Fibroblast of upper back skin (primary cell): Measurements from ENCODE around the gene SLC9A5.
A peak's percentile ranks its signal among the peaks of the same experiment; 100 is the strongest.

ENCODE experiments used
- DNase-seq: peaks from one replicate; pipeline ENCODE4 v3.0.0-alpha.2; 2013

Gene SLC9A5

DNA sequence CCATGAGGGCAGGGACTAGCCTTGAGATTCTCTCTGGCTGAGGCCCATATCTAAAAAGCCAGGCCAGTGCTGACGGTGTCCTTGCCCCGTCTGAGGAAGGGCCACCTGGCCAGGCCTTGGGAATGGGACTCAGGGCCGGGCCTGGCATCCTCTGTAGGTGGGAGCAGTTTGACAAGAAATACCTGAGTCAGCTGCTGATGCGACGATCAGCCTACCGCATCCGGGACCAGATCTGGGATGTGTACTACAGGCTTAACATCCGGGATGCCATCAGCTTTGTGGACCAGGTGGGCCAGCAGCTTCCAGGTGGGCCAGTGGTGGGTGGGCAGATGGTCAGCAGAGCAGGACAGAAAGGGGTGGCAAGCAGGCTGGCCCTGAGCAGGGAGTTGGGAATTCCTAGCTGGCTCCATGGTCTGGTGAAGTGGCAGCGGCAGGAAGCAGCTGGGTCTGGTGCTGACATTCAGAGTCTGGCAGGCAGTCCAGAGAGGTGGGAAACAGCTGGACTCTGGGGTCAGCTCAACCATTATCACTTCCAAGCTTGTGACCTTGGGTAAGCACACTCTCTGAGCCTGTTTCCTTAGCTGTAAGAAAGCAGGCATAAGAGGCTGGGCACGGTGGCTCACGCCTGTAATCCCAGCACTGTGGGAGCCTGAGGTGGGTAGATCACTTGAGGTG lies 9.5 kb downstream of the SLC9A5 start:
- no peak for DNase-seq

DNA sequence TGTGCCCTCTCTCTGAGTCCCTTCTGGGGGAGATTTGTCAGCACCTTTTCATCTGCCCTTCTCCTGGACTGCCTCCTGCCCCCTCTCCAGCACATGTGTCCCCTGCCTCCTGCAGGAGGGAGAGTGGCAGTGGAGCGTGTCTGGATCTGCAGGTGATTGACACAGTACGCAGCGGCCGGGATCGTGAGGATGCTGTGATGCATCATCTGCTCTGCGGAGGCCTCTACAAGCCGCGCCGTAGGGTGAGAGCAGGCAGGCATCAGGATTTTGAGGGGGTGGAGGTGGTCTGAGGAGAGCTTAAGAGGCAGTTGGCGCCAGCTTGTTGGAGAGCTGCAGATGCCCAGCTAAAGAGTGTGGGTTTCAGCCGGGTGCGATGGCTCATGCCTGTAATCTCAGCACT lies 10.9 kb downstream of the SLC9A5 start:
- DNase-seq: no peak

DNA sequence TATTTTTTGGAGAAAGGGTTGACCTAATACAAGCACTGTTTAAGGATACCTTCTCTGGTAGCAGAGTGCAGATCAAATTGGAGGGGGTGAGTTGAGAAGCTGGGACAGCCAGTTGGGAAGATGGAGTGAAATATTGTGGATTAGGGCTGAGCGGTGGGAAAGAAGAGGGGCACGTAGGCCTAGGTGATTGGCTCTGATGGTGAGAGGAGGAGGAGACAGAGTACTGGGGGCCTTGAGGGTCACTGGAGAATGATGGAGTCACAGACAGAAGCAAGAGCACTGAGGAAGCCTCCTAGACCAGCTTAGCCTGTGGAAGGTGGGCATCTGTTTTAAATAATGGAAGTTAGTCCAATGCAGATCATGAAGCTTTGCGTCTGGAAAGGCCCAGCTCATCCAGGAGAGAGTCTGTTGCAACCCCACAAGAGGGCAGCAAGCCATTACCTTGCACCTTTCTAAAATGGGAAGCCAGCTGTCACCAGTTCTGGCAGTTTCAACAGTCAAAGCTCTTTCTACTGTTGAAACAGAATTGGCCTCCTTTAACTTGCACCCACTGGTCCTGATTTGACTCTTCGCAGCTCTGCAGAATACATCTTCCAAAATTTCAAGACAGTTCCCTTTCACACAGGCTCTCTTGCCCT lies 11.8 kb downstream of the SLC9A5 start:
- DNase-seq: peak; percentile 74

DNA sequence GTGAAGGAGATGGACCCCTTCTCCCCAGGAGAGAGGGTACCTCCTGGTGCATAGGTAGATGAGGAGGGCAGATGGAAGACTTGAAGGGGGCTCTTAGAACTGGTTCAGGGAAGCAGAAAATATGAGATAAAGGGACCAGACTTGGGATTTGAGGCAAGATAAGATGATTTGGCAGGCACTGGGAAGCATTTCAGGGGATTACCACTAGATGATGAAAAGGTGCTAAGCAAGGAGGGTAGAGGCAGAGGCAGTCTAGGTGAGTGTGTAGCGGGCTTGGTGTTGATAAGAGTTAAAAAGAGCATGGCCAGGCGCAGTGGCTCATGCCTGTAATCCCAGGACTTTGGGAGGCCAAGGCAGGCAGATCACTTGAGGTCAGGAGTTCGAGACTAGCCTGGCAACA lies 14.4 kb downstream of the SLC9A5 start:
- no peak for DNase-seq

DNA sequence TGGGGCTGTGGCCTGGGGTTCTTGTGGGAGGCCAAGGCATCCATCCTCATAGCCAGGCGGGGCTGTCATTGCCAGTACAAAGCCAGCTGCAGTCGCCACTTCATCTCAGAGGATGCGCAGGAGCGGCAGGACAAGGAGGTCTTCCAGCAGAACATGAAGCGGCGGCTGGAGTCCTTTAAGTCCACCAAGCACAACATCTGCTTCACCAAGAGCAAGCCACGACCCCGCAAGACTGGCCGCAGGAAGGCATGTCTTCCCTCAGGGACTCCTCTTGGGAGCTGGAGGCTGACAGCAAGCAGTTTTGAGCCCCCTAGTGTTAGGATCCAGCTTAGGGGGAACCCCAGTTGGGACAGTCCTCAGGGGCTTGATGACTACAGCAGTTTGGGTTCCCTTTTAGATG lies 15.5 kb downstream of the SLC9A5 start:
- DNase-seq: no peak

DNA sequence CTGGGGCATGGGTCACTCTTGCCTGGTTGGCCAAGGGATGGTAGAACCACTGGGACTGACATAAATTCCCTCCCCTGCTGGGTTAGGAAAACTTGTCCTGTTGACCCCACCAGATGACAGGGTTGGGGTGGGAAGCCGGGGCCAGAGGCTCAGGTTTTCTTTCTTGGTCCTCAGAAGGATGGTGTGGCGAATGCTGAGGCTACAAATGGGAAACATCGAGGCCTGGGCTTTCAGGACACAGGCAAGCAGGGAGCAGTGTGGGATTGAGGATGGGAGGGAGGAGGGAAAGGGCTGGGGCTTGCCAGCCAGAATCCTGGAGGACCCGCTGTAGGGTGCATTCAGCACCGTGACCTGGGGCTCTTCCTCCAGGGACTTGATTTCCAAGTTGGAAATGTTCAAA lies 16.1 kb downstream of the SLC9A5 start:
- DNase-seq: no peak

DNA sequence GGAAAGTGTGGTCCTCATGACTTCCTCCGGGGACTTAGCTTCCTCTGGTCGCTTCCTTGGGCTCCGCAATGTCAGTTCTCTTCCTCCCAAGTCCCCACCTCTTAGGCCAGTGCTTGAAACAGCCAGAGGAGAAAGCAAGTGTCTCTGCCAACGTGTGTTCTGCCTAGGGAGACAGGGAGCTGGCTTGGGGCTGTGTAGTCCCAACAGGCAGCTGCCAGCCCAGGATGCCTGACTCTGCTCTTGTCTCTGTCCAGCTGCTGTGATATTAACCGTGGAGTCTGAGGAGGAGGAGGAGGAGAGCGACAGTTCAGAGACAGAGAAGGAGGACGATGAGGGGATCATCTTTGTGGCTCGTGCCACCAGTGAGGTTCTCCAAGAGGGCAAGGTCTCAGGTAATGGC lies 17.1 kb downstream of the SLC9A5 start:
- no peak for DNase-seq

DNA sequence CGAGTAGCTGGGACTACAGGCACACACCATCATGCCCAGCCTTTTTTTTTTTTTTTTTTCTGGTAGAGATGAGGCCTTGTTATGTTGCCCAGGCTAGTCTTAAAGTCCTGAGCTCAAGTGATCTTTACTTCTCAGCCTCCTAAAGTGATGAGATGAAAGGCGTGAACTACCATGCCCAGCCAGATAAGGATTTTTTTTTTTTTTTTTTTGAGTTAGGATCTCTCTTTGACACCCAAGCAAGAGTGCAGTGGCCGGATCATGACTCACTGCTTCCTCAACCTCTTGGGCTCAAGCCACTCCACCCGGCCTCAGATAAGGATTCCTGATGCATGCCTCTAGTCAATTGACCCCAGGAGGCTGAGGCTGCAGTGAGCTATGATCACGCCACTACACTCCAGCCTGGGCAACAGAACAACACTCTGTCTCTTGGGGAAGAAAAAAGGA lies 19.4 kb downstream of the SLC9A5 start:
- DNase-seq: peak; percentile 95

DNA sequence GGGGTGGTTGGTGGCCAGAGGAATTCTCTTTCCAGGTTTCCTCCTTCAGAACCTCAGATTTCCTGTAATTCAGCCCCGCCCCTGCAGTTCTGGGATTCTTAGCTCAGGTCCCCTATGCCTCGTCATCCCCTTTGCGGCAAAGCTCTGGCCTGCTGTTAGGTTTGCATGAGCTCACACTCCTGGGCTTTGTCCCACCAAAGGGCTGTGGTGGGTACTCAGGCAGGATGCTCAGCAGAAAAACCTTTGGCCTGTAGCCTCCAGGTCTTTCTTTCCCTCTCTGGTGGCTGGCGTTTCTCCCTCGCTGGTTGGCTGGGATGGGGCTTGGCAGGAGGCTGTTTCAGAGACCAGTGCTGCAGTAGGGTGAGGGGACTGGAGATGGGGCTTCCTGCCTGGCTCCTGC lies 21.0 kb downstream of the SLC9A5 start:
- DNase-seq: peak; percentile 86

DNA sequence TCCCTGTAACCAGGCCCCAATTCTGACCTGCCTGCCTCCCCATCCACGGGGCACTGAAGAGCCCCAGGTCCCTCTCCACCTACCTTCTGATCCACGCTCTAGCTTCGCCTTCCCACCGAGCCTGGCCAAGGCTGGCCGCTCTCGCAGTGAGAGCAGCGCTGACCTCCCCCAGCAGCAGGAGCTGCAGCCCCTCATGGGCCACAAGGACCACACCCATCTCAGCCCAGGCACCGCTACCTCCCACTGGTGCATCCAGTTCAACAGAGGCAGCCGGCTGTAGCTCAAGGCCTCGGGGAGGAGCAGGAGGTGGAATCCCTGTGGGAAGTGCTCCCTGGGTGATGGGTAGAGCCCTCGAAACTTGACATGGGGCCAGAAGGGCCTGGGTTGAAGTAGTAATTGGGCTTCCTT lies 22.2 kb downstream of the SLC9A5 start:
- DNase-seq: no peak

DNA sequence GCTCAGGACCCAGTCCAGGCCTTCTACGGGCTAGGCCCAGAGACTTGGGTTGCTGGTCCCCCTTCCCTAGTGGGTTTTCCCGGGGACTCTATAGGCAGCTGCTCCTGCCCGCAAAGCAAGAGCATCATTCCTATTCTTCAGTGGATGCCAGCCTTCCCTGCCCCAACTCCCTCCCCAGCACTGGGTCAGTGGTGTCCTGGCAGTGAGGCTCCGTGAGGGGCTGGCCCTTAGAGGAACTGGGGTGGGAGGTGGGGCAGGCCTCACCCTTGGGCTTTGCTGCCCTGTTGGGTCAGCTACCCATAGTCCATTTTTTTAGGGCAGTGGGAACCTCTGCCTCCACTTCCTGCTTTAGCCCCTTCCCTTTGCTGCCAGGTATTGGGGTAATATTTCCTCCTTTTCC lies 22.7 kb downstream of the SLC9A5 start:
- DNase-seq: no peak

DNA sequence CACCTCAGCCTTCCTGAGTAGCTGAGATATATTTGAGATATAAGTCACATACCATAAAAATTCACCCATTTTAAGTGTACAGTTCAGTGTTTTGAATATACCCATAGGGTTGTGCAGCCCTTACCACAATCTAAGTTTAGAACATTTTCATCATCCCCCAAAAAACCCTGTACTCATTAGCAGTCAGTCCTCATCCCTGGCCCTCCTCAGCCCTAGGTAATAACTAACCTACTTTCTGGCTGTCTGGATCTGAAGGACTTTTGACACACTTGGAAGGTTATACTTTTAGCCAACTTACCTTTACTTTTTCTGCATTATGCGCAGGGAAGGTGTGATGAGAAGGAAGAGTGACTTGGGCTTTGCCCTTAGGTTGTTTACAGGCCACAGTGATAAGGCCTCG lies 26.5 kb downstream of the SLC9A5 start:
- no peak for DNase-seq

DNA sequence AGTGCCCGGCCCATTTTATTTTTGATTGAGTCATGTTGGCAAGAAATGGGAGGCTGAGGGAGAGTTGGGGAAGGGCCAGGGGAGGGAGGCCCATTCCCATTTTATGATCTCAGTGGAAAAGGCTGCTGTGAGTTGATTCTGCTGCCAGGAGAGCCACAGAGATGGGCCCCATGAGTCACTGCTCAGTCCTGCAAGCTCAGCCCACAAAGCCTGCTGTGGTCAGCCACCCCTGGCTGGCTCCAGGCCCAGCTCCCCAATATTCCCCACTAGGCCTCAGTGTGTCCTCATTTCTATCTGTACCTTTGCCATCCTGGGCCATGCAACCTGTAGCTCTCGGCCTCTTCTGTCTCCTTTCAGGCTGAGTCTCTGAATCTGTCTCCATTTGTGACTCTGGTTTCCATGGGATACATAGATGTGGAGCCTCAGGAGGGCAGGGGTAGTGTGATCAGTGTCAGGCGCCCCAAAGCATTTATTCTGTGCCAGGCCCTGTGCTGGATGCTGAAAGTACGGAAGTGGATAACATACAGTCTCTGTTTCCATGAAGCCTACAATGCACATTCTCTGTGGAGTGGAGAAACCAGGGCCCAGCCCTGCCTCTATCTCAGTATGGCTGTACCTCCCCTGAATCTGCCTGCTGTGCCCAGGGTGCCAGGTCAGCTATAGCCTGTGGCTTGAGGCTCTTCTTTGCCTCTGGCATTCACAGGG lies 28.7 kb downstream of the SLC9A5 start:
- DNase-seq: peak; percentile 100

DNA sequence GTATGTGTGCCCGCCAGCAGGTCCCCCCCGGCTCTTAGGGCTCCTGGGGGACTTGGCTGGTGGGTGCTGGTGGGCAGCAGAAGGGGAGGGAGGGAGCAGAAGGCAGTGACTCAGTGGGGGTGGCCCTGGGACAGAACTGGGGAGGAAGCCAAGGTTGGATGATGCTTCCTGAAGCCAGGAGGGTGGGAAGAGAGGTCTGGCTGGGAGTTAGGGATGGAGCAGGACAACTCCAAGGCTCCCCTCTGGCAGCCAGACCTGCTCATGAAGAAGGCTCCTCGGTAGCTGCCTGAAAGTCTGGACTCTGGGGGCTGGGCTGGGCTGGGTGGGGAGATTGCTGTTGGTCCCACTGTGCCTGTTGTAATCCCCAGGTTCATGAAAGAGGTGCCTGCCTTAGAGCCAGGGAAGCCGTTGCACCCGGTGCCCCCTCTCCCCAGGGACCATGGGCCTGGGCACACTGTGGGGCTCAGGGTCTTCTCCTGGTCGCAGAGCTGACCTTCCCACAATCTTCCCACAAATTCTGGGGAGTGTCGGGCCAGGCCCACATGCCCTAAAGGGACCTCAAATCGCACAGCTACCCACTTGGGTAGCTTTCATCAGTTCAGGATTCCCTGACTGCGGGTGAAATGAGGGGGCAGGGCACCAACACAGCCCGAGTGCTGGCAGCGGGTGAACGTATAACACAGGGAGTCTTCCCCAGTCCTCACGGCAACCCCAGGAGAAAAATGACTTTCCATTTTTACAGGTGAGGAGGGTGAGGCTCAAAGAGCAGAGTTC lies 29.4 kb downstream of the SLC9A5 start:
- peak; percentile 91 for DNase-seq

DNA sequence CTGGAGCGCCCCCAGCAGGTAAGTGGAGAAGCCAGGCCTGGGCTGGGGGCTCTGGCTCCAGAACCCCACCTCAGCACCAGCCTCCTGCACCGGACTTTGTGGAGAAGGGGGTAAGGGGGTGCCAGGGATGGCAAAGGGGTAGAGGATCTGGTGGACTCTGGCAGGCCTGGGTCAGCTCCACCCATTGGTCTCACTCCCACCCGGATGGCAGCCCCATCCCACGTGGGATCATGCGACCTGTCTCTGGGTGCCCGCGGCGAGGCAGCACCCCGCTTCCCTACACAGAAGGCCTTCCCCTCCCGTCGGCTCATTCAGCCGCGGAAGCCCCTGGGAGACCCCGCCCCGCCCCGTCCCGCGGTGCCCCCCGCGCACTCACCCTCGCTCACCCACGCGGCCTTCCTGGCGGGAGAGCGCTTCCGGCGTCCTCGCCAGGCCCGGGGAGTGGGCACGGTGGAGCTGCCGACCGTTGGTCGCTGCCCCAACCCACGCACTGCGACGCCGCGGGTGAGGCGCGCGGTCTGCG lies 30.1 kb downstream of the SLC9A5 start:
- peak; percentile 13 for DNase-seq

DNA sequence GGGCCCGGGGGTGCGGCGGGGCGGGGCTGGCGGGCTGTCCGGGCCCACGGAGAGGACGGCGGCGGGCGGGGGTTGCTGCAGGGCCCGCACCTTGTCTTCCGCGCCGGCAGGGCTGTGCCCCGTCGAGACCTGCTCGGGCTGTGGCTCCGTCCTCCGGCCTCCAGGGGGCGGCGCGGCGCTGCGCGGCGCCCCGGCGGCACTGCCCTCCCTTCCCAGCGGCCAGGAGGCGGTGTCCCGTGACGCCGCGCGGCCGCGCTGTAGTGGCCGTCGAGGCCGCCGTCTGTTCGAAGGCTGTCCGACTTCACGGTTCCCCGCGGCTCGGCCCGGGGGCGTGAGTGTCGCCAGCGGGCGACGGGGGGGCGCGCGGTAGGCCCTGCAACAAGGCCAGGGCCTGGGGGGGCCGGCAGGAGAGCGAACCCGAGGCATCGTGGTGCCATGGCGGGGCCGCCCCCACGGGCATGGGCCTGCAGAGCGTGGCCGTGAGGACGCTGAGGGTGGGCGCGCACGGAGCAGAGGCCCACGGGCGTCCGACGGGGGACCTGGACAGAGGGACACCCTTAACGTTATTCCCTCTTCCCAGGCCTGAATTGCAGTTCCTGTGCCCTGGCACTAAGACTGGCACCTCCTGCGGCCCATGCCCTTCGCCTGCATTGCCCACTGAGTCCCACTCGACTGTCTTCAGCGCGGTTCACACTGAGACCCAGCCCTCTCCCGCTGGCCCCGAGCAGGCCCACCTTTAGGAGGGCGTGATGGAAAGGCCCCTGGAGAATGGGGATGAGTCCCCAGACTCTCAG lies 30.7 kb downstream of the SLC9A5 start, which contains the start of gene PLEKHG4:
Gene PLEKHG4, plus strand, starts transcription at position 237 of the 794 bp plus-strand sequence. Its CDS starts 513 bp downstream, at position 750.
- DNase-seq: peak; percentile 72

DNA sequence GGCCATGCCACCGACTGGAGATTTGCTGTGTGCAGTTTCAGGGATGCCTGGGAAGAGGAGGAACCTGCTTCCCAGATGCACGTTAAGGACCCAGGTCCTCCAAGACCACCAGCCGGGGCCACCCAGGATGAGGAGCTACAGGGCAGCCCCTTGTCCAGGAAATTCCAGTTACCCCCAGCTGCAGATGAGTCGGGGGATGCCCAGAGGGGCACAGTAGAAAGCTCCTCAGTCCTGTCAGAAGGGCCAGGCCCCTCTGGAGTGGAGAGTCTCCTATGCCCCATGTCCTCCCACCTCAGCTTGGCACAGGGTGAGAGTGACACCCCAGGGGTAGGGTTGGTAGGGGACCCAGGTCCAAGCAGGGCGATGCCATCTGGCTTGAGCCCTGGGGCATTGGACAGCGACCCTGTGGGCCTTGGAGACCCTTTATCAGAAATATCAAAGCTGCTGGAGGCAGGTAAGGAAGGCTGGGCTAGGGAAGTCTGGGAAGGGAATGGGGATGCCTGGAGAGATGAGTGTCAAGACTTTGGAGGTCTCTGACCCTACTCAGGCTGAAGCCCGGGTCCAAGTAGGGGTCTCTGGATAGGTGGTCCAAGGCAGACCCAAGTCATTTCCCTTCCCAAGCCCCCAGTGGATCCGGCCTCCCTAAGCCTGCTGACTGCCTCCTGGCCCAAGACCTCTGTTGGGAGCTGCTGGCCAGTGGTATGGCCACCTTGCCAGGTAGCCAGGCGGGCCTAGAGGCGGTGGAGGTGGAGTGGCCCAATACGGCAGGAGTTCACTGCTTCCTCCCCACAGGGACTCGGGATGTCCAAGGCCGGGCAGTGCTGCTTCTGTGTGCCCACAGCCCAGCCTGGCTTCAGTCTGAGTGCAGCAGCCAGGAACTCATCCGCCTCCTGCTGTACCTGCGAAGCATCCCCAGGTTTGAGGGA lies 31.6 kb downstream of the SLC9A5 start:
- DNase-seq: no peak

DNA sequence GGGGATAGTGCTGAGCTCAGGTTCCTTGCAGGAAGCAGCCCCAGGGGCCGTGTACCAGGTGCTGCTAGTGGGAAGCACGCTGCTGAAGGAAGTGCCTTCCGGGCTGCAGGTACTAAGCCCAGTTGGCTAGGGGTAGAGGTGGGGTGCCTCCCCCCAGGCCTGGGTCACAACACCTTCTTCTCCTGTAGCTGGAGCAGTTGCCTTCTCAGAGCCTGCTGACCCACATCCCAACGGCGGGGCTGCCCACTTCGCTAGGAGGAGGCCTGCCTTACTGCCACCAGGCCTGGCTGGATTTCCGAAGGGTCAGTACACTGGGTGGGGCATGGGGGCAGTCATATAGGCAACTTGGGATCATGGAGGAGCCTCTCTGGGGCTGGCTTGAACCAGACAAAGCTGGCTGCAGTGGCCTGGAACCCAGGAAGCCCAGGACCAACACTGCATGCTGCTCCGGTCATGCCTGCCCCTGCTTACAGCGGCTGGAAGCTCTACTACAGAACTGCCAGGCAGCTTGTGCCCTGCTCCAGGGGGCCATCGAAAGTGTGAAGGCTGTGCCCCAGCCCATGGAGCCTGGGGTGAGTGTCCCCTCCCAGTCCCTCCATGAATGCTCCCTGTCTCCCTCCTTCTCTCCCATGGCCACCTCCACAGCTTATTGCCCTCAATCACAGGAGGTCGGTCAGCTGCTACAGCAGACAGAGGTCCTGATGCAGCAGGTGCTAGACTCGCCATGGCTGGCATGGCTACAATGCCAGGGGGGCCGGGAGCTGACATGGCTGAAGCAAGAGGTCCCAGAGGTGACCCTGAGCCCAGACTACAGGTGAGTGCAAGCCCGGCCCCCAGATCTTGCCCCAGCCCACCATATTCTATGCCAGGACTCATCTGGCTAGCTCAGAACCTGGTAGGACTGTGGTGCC lies 33.0 kb downstream of the SLC9A5 start:
- DNase-seq: no peak

DNA sequence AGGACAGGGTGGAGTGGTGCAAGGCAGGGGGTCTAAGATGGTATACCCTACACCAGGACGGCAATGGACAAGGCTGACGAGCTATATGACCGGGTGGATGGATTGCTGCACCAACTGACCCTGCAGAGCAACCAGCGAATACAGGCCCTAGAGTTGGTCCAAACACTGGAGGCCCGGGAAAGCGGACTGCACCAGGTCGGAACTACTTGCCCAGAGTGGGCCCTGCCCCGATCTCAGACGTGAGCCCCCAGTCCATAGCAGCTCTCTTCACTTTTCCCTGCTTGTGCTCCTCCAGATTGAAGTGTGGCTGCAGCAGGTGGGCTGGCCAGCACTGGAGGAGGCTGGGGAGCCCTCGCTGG lies 33.6 kb downstream of the SLC9A5 start:
- DNase-seq: no peak
